NCI-H2107 treated with DMSO at 0.1 percent for 48 hours (cell line): Measurements from ENCODE around the gene ABHD12.
"Not testable (repeated sequence)": the region's sequence is repeated elsewhere in the genome, so short reads cannot be mapped to it uniquely, and the experiment has no call there.

Source experiments
- DNase-seq: peaks from one replicate; lab custom pipeline; 2025; ENCODE audit not compliant: unreplicated experiment; lab: John Stamatoyannopoulos, UW

The ABHD12 gene

GRCh38 chr20:25390538-25391528, at the start of gene ABHD12:
Gene ABHD12 (minus strand): TSS chr20:25390835. CDS start chr20:25390703, 132 bp downstream.
- DNase-seq: peak; percentile 81

GRCh38 chr20:25439328-25439727, 48.7 kb upstream of the ABHD12 start:
- no peak for DNase-seq

- DNase-seq: no peak
Observed at GRCh38 chr20:25437153-25437581, 46.5 kb upstream of the ABHD12 start.

GRCh38 chr20:25424536-25424935, 33.9 kb upstream of the ABHD12 start:
- no peak for DNase-seq

- DNase-seq: no peak
Observed at GRCh38 chr20:25422032-25422431, 31.4 kb upstream of the ABHD12 start.

GRCh38 chr20:25421102-25421501, 30.5 kb upstream of the ABHD12 start:
- no peak for DNase-seq

GRCh38 chr20:25418776-25419175, 28.1 kb upstream of the ABHD12 start:
- DNase-seq: no peak

- DNase-seq: no peak
Observed at GRCh38 chr20:25408890-25409289, 18.3 kb upstream of the ABHD12 start.

- DNase-seq: no peak
Observed at GRCh38 chr20:25408170-25408547, 17.5 kb upstream of the ABHD12 start.

- DNase-seq: peak; percentile 60
Observed at GRCh38 chr20:25407311-25408169, 16.9 kb upstream of the ABHD12 start, which contains the start of gene GINS1. Gene GINS1 (plus strand): TSS chr20:25407673. CDS start chr20:25407821, 148 bp downstream.

- DNase-seq: no peak
Observed at GRCh38 chr20:25402583-25402982, 11.9 kb upstream of the ABHD12 start.

GRCh38 chr20:25400291-25400732, 9.7 kb upstream of the ABHD12 start:
- DNase-seq: not testable (repeated sequence)

- peak; percentile 33 for DNase-seq
Observed at GRCh38 chr20:25399037-25399430, 8.4 kb upstream of the ABHD12 start.

- no peak for DNase-seq
Observed at GRCh38 chr20:25398376-25399036, 7.9 kb upstream of the ABHD12 start.

- DNase-seq: no peak
Observed at GRCh38 chr20:25397821-25398220, 7.2 kb upstream of the ABHD12 start.

GRCh38 chr20:25397096-25397495, 6.5 kb upstream of the ABHD12 start:
- no peak for DNase-seq

- no peak for DNase-seq
Observed at GRCh38 chr20:25394996-25395395, 4.4 kb upstream of the ABHD12 start.

- no peak for DNase-seq
Observed at GRCh38 chr20:25394276-25394675, 3.6 kb upstream of the ABHD12 start.

GRCh38 chr20:25389858-25390537, 637 bp downstream of the ABHD12 start:
- no peak for DNase-seq

- DNase-seq: no peak
Observed at GRCh38 chr20:25389401-25389857, 1.2 kb downstream of the ABHD12 start.
